IPS-18c (cell line): ENCODE data around the gene ANTXR2.

Source experiments
- H3K4me3 ChIP-seq: 2 replicates; pipeline ENCODE4 v1.7.0; 2013; ENCODE audit warnings: low read depth, mild to moderate bottlenecking, low read length, moderate library complexity; ENCODE audit not compliant: insufficient read depth
- H3K9me3 ChIP-seq: one replicate; pipeline ENCODE4 v1.6.1; 2013; ENCODE audit warnings: mild to moderate bottlenecking, low read length, moderate library complexity; ENCODE audit not compliant: control insufficient read depth, insufficient read depth

The ANTXR2 gene

GRCh38 chr4:80045786-80046185 lies 27.2 kb downstream of the ANTXR2 start:
- H3K4me3 ChIP-seq, result no peak overlapping the region
- no peaks in the 10 kb centered on the region for H3K9me3 ChIP-seq

- H3K9me3 ChIP-seq, result no peaks in the 10 kb centered on the region
- no peak overlapping the region for H3K4me3 ChIP-seq
Observed at GRCh38 chr4:80043541-80043940, 29.5 kb downstream of the ANTXR2 start.

- H3K4me3 ChIP-seq, result no peak overlapping the region
- H3K9me3 ChIP-seq, result no peaks in the 10 kb centered on the region
Observed at GRCh38 chr4:80042821-80043220, 30.2 kb downstream of the ANTXR2 start.

GRCh38 chr4:80037864-80038263 lies 35.2 kb downstream of the ANTXR2 start:
- H3K4me3 ChIP-seq, result no peak overlapping the region
- H3K9me3 ChIP-seq, result no peaks in the 10 kb centered on the region

- Histone ChIP-seq H3K9me3 (no peaks in the 10 kb centered on the region), H3K4me3 (no peak overlapping the region)
Observed at GRCh38 chr4:80036949-80037685, 35.9 kb downstream of the ANTXR2 start.

GRCh38 chr4:80036306-80036705 lies 36.7 kb downstream of the ANTXR2 start:
- H3K4me3 ChIP-seq, result no peak overlapping the region
- no peaks in the 10 kb centered on the region for H3K9me3 ChIP-seq

GRCh38 chr4:80035336-80035735 lies 37.7 kb downstream of the ANTXR2 start:
- H3K4me3 ChIP-seq, result no peak overlapping the region
- no peaks in the 10 kb centered on the region for H3K9me3 ChIP-seq

GRCh38 chr4:80033581-80033980 lies 39.4 kb downstream of the ANTXR2 start:
- H3K4me3 ChIP-seq, result no peak overlapping the region
- no peaks in the 10 kb centered on the region for H3K9me3 ChIP-seq

- no peak overlapping the region for H3K4me3 ChIP-seq
- H3K9me3 ChIP-seq, result no peaks in the 10 kb centered on the region
Observed at GRCh38 chr4:80029364-80029763, 43.7 kb downstream of the ANTXR2 start.

- Histone ChIP-seq H3K4me3 (no peak overlapping the region), H3K9me3 (no peaks in the 10 kb centered on the region)
Observed at GRCh38 chr4:80027611-80028010, 45.4 kb downstream of the ANTXR2 start.

- H3K4me3 ChIP-seq, result no peak overlapping the region
- H3K9me3 ChIP-seq, result no peaks in the 10 kb centered on the region
Observed at GRCh38 chr4:80026100-80026499, 46.9 kb downstream of the ANTXR2 start.

- H3K9me3 ChIP-seq, result no peaks in the 10 kb centered on the region
Observed at GRCh38 chr4:80024335-80024734, 48.7 kb downstream of the ANTXR2 start.

GRCh38 chr4:80022282-80022681 lies 50.7 kb downstream of the ANTXR2 start:
- no peak overlapping the region for H3K4me3 ChIP-seq
- no peaks in the 10 kb centered on the region for H3K9me3 ChIP-seq

More at GRCh38 chr4:80024335-80024734, 48.7 kb downstream of the ANTXR2 start:
- no peak overlapping the region for H3K4me3 ChIP-seq

GRCh38 chr4:80017125-80017854 lies 55.7 kb downstream of the ANTXR2 start:
- Histone ChIP-seq H3K4me3 (no peak overlapping the region), H3K9me3 (no peaks in the 10 kb centered on the region)

GRCh38 chr4:80016506-80016905 lies 56.5 kb downstream of the ANTXR2 start:
- no peaks in the 10 kb centered on the region for H3K9me3 ChIP-seq
- H3K4me3 ChIP-seq, result no peak overlapping the region

- Histone ChIP-seq H3K9me3 (no peaks in the 10 kb centered on the region), H3K4me3 (no peak overlapping the region)
Observed at GRCh38 chr4:80015407-80016189, 57.4 kb downstream of the ANTXR2 start.

GRCh38 chr4:80014531-80014930 lies 58.5 kb downstream of the ANTXR2 start:
- Histone ChIP-seq H3K9me3 (no peaks in the 10 kb centered on the region), H3K4me3 (no peak overlapping the region)

GRCh38 chr4:80012291-80012690 lies 60.7 kb downstream of the ANTXR2 start:
- Histone ChIP-seq H3K9me3 (no peaks in the 10 kb centered on the region), H3K4me3 (no peak overlapping the region)
